Fibroblast of the conjunctiva (primary cell): ENCODE data around the gene RBM19.

Source experiments
- DNase-seq: peaks from one replicate; pipeline ENCODE4 v3.0.0-alpha.2; 2010; ENCODE audit warnings: low read depth

RBM19 gene

GRCh38 chr12:113899561-113900471, 66.3 kb downstream of the RBM19 start:
- DNase-seq: no peak

- no peak for DNase-seq
These were observed 67.0 kb downstream of the RBM19 start for GRCh38 chr12:113899042-113899560.

GRCh38 chr12:113898466-113898865, 67.7 kb downstream of the RBM19 start:
- DNase-seq: no peak

DNA sequence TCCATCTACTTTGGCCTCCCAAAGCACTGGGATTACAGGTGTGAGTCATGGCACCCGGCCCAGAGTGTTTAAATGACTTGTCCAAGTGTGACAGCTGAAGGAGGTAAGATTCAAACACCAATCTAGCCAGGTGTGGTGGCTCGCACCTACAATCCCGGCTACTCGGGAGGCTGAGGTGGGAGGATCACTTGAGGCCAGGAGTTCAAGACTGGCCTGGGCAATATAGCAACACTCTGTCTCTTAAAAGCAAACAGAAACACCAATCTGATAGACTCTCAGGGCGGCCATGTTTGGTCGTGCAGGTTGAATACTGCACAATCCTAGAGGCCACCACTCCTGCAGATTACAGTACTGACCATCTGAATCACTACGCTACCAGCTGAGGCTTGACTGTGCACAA, 68.7 kb downstream of the RBM19 start:
- DNase-seq: no peak

DNA sequence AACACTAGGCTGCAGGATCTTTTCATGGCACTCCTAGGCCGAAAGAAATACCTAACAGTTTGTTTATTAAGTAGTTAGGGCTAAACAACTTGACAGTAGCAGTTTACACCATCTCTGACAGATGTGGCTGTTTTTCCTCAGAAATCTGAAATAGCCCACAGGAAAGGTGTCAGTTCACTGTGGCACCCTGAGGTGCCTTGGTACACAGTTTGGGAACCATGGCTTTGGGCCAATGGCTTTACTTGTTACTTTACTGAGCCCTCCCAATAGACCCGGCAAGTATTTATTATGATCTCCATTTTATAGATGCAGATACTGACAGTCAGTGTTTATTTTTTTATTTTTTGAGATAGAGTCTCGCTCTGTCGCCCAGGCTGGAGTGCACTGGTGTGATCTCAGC, 69.3 kb downstream of the RBM19 start:
- no peak for DNase-seq

DNA sequence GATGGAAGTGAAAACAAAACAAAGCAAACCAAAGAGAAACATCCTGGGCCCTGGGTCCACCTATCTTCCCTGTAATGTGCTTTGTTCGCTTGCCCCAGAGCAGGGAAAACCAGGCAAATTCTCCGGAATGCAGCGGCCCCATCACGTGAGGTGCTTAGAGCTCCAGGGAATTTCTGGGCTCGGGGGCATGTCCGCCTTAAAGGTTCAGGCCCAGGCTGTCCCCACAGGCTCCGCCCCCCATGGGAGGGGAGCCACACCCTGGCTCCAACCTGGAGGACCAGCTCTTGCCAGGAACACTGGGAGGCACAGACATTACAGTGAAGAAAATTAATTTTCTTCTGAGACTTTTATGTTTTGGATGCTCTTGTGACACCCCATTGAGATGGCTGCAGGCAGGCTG, 69.9 kb downstream of the RBM19 start:
- no peak for DNase-seq

GRCh38 chr12:113895176-113895575, 70.9 kb downstream of the RBM19 start:
- no peak for DNase-seq

- DNase-seq: no peak
These were observed 71.4 kb downstream of the RBM19 start for GRCh38 chr12:113894697-113895096.

DNA sequence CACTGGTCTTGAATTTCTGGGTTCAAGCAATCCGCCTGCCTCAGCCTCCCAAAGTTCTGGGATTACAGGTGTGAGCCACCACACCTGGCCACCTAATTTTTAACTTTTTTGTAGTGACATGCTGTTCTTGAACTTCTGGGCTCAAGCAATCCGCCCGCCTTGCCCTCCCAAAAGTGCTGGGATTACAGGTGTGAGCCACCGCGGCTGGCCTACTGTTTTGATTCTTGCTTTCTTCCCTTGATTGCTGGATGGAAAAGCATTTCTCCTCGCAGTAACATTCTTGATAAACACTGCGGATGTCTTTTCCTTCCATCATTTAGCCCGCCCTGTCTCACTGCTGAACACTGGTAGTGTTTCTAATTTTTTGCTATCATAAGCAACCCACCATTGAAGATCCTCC, 72.9 kb downstream of the RBM19 start:
- no peak for DNase-seq

GRCh38 chr12:113892556-113892955, 73.6 kb downstream of the RBM19 start:
- no peak for DNase-seq

DNA sequence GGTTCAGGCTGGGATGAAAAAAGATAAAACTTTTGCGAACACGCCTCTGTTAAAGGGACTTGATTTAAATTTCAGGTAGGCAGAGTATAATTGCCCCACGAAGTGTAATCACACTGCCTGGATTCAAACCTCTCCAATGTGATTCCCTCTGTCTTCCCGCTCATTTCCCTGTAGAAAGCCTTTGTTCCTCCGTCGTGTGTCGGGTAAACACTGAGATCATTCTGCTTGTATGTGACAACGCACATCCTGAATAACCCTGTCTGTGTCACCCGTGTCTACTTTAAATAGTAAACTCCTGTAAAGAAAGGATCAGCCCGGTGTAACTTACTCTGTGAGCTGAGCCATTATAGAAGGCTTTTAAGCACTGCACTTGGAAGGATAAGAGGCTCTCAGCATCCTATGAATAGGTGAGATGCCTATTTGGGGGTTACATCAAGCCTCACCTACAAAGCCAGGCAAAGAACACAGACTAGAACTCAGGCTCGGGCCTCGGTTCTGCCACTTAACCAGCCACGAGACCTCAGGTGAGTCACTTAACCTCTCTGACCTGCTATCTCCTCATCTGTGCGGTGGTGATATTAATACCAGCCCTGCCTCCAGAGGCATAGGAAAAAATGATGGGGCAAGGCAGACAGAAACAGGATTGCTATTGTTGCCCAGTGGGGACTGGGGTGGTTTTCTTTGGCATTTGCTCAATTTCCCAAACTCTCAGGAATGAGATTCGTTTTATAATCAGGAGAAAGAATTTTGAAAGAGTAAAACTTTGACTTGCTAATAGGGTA, 74.2 kb downstream of the RBM19 start:
- DNase-seq: no peak

DNA sequence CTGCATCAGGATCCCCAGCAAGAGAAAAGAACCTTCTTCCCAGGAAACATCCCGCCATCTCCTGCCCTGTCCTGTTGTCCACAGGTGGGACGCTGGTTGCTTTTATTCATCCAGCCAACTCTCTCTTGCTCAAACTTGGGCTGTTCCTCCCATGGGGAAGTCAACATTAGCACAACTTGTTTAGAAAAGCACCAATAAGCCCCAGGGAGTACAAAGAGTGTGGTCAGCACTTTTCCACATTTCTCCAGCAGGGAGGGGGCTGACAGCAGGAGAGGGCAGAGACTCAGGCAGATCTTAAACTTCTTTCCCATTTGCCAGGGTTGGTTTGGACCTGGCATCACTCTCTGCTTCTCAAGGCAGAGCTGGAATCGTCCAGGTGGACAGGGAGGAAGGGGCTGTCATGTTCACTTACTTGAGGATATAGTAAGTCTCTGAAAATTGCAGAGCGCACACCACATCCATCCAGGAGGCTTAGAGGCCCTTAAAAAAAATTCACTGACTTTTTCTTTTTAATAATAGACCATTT, 74.9 kb downstream of the RBM19 start:
- DNase-seq: no peak

- no peak for DNase-seq
These were observed 76.1 kb downstream of the RBM19 start for GRCh38 chr12:113889891-113890581.

- no peak for DNase-seq
These were observed 77.0 kb downstream of the RBM19 start for GRCh38 chr12:113889076-113889475.

DNA sequence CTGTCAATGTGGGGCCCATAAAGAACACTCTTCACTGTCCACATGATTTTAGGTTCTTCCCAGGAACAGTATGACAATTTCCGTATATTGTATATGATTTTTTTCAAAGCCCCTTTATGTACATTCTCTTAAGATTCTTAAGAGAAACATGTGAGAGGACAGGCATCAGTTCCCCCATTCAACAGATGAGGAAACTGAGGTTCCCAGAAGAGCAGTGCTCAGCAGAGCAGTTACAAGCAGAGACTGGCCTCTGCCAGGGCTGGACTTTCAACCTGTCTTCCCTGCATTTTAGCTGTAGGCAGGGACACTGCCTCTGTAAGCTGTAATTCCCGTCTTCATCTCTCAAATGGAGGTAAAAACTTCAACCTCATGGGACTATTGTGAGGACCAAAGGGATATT, 77.7 kb downstream of the RBM19 start:
- no peak for DNase-seq

DNA sequence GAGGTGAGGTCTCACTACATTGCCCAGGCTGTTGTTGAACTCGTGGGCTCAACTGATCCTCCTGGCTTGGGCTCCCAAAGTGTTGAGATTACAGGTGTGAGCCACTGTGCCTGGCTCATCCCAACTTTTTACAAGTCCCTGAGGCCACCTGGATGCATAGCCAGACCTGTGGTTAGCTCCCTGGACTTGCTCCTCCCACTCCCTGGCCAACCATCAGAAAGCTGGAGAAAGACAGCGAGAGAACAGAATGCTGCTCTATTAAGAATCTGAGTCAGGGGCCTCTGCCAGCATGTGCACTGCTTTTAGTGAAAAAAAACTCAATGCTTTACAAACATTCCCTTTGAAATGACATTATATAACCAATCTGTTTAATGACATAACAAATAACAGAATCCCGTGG, 78.2 kb downstream of the RBM19 start:
- no peak for DNase-seq

DNA sequence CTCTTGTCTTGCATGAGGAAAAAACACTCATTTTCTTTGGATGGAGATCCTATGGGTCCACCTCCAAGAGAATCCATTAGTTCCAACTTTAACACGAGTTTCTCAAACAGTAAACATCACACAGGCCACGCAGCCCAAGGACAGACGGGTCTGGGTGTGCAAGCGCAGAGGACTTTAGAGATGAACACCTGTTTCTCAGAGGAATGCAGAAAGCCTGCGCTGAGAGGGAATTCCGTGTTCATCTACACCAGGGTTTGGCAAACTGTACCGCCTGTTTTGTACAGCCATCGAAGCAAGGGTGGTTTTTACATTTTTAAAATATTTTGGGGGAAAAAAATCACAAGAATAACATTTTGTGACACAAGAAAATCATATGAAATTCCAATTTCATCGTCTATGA, 79.4 kb downstream of the RBM19 start:
- DNase-seq: no peak

GRCh38 chr12:113884392-113884791, 81.7 kb downstream of the RBM19 start:
- DNase-seq: no peak

GRCh38 chr12:113882690-113883089, 83.4 kb downstream of the RBM19 start:
- DNase-seq: no peak

DNA sequence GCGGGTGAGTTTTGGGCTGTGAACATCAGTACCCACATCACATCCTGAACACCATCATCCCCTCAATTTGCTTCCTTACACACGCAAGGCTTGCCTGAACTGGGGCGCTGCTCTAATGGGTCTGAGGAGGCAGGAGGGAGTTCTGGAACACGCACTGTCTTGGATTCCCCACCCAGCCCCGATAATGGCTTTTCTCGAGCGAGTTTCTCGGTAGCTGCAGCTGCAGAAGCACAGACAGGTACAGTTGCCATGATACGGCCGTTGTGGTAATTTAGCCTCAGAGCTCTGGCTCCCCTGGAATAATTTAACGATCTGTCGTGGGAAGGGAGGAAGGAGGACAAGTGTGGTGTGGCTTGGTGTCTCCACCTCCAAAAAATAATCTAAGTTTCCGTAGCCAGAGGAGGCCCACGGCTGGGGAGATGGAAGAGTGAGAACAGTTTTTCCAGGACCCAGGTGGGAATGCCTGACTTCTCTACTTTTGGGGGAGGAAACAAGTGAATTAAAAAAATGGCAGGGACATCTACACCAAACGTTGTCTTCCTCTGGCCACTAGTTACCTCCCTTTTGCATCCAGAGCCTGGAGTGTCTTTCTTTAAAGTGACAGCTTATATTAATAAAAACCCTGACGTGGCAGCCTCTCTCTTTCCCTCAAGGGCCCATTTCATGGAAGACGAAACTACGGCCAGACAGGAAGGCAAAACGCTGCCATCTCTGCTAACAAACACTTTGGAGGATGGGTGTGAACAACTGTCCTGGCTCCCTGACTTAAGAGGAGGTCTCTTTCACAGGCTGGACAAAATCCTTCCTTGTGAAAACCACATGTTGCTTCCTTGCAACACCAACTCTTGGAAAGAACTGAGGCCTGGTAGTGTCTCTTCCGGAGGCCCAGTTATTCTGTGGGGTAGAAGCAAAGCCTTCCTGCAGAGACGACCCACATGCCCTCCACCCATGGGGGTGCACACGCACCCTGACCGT, 84.8 kb downstream of the RBM19 start:
- DNase-seq: no peak

DNA sequence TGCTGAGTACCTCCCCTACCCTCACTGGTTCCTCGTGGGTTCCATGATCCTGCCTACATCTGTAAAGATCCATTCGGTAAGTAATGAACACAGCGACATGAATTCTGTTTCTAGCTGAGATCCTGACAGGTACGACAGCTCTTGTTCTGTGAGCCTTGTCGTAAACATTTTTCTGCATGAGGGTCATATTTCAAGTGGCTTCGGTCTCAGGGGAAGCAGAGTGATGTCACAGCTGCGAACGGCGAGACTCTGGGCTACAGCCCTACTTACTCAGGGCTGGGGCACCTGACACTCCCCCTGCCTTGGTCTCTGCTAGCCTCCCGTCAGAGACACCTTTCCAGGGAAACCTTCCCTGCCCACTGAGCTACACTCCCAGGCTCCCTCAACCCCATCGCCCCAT, 85.8 kb downstream of the RBM19 start:
- DNase-seq: no peak
